Esophagus muscularis mucosa (tissue), 4 donors: ENCODE data around the gene GCSAM. TPM values are rescaled to one million over a fixed set of nuclear protein-coding genes. Genes with fewer than 3 reads are reported as not detected.

ENCODE experiments used
- DNase-seq: peaks from one replicate; pipeline ENCODE4 v3.0.0-alpha.2; 2017; ENCODE audit errors: extremely low spot score
- H3K27ac ChIP-seq, 4 donors: fragments of 200-600 bp; sonication (generic); replicated peaks in 1 of 4; 1 replicate in 3 of 4; 2 replicates in 1 of 4; pipeline ENCODE4 v1.5.1; 2016 to 2019; ENCODE audit warnings: mild to moderate bottlenecking in 1 of 4
- H3K27me3 ChIP-seq, 4 donors: fragments of 200-600 bp; sonication (generic); one replicate each; pipeline versions ENCODE4 v1.5.1 to v1.6.0; 2016 to 2019
- H3K36me3 ChIP-seq, 4 donors: fragments of 200-600 bp; sonication (generic); one replicate each; pipeline ENCODE4 v1.5.1; 2016 to 2019
- H3K4me1 ChIP-seq, 4 donors: fragments of 200-600 bp; sonication (generic); one replicate each; pipeline ENCODE4 v1.5.1; 2016 to 2019
- H3K4me3 ChIP-seq, 4 donors: fragments of 200-600 bp; sonication (generic); 1 replicate in 2 of 4; 2 replicates in 2 of 4; pipeline ENCODE4 v1.5.1; 2016 to 2019; ENCODE audit warnings: mild to moderate bottlenecking in 4 of 4, moderate library complexity in 1 of 4
- H3K9me3 ChIP-seq, 4 donors: fragments of 200-600 bp; sonication (generic); 1 replicate in 3 of 4; 2 replicates in 1 of 4; pipeline ENCODE4 v1.5.1; 2016 to 2019
- EP300 ChIP-seq: sonication (generic); formaldehyde crosslinking; IDR thresholded peaks from one replicate; pipeline ENCODE4 v1.6.1; 2017; ENCODE audit warnings: antibody characterized with exemption
- POLR2A ChIP-seq: fragments of 450-650 bp; IDR thresholded peaks from one replicate; pipeline ENCODE4 v1.6.1; 2017; ENCODE audit warnings: antibody characterized with exemption, moderate library complexity, mild to moderate bottlenecking, low read depth
- POLR2AphosphoS5 ChIP-seq, 2 donors: sonication (generic); formaldehyde crosslinking; IDR thresholded peaks; one replicate each; pipeline ENCODE4 v1.6.1; 2017; ENCODE audit warnings: antibody characterized with exemption in 2 of 2
- WGBS: methylation state at CpG from one replicate; pipeline ENCODE4 v1.1.5; 2018; 5-methylcytosine and 5-hydroxymethylcytosine counted together
- intact Hi-C: fragments of 100-400 bp; cut with DNase I; formaldehyde crosslinking; loops from one replicate; pipeline ENCODE4 v1.15.1; 2023
- total RNA-seq, 4 donors: library from RNA; depleted of rRNA; stranded (reverse); fragments of >200 nt; gene quantifications; one replicate each; pipeline versions ENCODE4 v1.1.0 to v1.2.1, GENCODE V29; 2016
- TF ChIP-seq, protein P1 (sequence below), 3 experiments: fragments of 200-600 bp in 2 of 3; fragments of 450-650 bp in 1 of 3; sonication (generic) in 2 of 3; IDR thresholded peaks; one replicate each; pipeline ENCODE4 v1.5.1; 2017 to 2019; ENCODE audit warnings: antibody characterized with exemption in 3 of 3, mild to moderate bottlenecking in 2 of 3, moderate library complexity in 1 of 3

Gene GCSAM
- total RNA-seq, 4 donors from 2014 or later = 0.33 TPM; not detected in 3

DNA sequence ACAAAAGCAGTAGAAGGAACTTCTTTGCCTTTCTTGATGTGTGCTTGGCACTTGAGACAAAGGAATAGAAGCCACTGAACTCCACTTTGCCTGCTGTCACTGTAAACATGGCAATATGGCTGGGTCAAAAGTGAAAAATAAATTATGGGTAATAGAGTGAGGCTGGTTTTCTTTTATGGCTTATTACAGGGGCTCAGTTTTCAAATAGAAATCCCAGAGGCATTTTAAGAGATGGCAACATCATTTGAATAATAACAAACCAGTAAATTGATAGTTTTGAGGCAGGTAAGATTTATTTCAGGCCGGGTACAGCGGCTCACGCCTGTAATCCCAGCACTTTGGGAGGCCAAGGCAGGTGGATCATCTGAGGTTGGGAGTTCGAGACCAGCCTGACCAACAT is 44.1 kb downstream of the GCSAM start:
- no peaks in the 10 kb centered on the region for H3K9me3 ChIP-seq

DNA sequence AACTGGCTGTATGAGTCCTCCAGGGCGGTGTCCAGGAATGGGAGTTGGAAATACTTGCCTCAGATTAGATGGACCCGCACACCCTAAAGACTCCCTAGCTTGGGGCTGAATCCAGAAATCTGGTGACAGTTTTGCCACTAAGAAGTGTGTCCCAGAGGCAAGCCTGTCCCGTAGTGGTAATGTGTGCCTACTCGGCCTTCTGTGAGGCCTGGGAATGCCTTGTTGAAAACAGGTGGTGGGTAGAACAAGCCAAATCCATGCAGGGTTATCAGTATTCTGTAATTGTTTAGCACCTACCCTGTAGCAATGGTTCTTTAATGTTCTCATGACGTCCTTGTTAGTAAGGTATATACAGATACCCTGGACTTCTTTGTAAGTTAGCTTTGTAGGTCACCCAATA is 45.3 kb downstream of the GCSAM start:
- 94% methylated on average over 5 of the region's 5 CpGs for WGBS
- DNase-seq = no peak
- H3K9me3 ChIP-seq = no peaks in the 10 kb centered on the region
- TF ChIP-seq POLR2AphosphoS5 (IDR thresholded peaks at IDR 0.05) (no peak), EP300 (no peak), POLR2A (no peak)
- TF ChIP-seq, protein P1, sequence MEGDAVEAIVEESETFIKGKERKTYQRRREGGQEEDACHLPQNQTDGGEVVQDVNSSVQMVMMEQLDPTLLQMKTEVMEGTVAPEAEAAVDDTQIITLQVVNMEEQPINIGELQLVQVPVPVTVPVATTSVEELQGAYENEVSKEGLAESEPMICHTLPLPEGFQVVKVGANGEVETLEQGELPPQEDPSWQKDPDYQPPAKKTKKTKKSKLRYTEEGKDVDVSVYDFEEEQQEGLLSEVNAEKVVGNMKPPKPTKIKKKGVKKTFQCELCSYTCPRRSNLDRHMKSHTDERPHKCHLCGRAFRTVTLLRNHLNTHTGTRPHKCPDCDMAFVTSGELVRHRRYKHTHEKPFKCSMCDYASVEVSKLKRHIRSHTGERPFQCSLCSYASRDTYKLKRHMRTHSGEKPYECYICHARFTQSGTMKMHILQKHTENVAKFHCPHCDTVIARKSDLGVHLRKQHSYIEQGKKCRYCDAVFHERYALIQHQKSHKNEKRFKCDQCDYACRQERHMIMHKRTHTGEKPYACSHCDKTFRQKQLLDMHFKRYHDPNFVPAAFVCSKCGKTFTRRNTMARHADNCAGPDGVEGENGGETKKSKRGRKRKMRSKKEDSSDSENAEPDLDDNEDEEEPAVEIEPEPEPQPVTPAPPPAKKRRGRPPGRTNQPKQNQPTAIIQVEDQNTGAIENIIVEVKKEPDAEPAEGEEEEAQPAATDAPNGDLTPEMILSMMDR (IDR thresholded peaks at IDR 0.05) = no peak
- intact Hi-C loops = no loop called here
- no peaks in the 10 kb centered on the region for H3K27me3 ChIP-seq
- H3K27ac ChIP-seq = no peak overlapping the region
- peaks cover 18 to 29% (median 20%) of the 10 kb centered on the region in 4 donors for H3K4me1 ChIP-seq
- H3K36me3 ChIP-seq = no peaks in the 10 kb centered on the region
- no peak overlapping the region for H3K4me3 ChIP-seq

More for the DNA sequence above, 44.1 kb downstream of the GCSAM start:
- no peak overlapping the region for H3K4me3 ChIP-seq
- intact Hi-C loops = no loop called here
- 74% methylated on average over 4 of the region's 4 CpGs for WGBS
- TF ChIP-seq, protein P1 (IDR thresholded peaks at IDR 0.05) = no peak
- TF ChIP-seq POLR2A = no peak
- DNase-seq = no peak
- H3K27me3 ChIP-seq = no peaks in the 10 kb centered on the region
- H3K36me3 ChIP-seq = no peaks in the 10 kb centered on the region
- no peak overlapping the region for H3K27ac ChIP-seq
- H3K4me1 ChIP-seq = peaks cover 18 to 35% (median 20%) of the 10 kb centered on the region in 4 donors

DNA sequence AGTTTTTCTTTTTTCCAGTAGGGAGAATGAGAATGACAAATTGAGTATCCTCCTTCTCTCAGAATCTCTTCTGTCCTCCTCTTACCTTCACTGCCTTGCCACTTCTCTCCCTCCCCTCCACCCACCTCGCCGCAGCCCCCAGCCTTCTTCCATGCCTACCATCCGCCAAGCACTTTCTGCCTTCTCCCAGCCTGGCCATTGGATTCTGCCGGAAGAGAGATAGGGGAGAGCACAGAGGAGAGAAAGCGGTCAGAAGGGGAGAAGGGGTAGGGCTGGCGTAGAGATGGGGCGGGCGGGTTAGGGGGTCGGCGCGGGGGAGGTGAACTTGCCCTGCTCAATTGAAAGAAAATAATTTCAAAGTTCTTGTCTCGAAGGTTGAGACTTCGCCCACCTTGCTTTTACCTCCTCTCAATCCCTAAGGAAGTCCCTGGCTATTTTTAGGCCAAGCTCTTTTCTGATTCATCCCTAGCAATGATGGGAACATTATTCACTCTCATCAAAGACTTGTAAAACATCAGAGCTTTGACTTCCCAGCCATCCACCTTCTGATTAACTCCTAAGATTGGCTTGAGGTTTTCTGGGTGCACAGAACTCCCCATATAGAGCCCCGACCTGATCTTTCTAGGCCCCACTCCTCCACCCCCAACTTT is 46.0 kb downstream of the GCSAM start:
- Histone ChIP-seq H3K4me1 (peaks cover 16 to 23% (median 19%) of the 10 kb centered on the region in 4 donors), H3K36me3 (no peaks in the 10 kb centered on the region), H3K4me3 (peak overlapping the region; percentile 54 to 66 (median 61)), H3K27ac (peak overlapping the region; percentile 40 to 57 (median 44)), H3K27me3 (no peaks in the 10 kb centered on the region), H3K9me3 (no peaks in the 10 kb centered on the region)
- no peak for DNase-seq
- WGBS = 41% methylated on average over 14 of the region's 14 CpGs
- TF ChIP-seq POLR2A = no peak
- TF ChIP-seq EP300 = no peak
- TF ChIP-seq, protein P1 (IDR thresholded peaks at IDR 0.05) = no peak
- no peak for TF ChIP-seq POLR2AphosphoS5 (IDR thresholded peaks at IDR 0.05)
- intact Hi-C loops = no loop called here

DNA sequence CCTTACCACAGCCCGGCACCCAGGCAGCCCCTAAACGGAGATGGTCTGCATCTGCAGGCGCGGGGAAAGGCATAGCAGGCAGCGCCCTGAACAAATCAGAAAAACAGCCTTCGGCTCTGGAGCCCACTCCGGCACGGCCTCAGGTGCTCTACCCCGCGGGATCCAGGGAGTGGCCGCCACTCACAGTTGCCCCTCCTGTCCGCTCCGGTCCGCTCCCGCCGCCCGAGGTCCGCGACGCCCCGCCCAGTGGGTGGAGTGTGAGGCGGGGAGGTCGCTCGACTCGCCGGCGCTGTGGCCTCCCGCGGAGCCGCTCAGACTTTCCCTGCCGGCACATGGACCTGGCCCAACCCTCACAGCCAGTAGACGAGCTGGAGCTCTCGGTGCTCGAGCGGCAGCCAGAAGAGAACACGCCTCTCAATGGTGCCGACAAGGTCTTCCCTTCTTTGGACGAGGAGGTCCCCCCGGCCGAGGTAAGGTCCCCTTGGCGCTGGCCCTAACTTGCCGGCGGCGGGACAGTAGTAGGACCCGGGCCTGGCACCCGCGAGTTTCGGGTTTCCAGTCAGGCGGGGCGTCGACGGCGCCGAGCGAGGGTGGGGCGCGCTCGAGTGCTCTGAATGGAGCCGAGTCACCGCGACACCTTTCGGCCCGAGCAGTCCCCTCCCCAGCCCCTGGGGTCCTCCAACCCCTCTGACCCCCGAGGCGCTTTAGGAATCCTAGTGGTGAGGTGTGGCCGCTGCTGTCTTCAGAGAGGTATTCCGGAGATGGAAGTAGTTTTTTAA is 46.8 kb downstream of the GCSAM start, which contains the start of gene C3orf52:
Gene C3orf52 (plus strand): TSS at position 314 of the 779 bp plus-strand sequence. CDS start 19 bp downstream, at position 333.
- intact Hi-C loops = no loop called here
- DNase-seq = peak; percentile 93
- TF ChIP-seq POLR2AphosphoS5 (IDR thresholded peaks at IDR 0.05) = peak; percentile 22 to 40
- no peak for TF ChIP-seq EP300
- TF ChIP-seq, protein P1 (IDR thresholded peaks at IDR 0.05) = peak in 1 of 3 experiments; percentile 11
- no peak for TF ChIP-seq POLR2A
- WGBS = 0% methylated on average over 24 of the region's 67 CpGs
- peaks cover 16 to 23% (median 19%) of the 10 kb centered on the region in 4 donors for H3K4me1 ChIP-seq
- no peaks in the 10 kb centered on the region for H3K36me3 ChIP-seq
- no peaks in the 10 kb centered on the region for H3K27me3 ChIP-seq
- peak within 1 kb of the TSS; percentile 40 to 57 (median 44) for H3K27ac ChIP-seq
- no peaks in the 10 kb centered on the region for H3K9me3 ChIP-seq
- H3K4me3 ChIP-seq = peak within 1 kb of the TSS; percentile 54 to 66 (median 61)
